Spinal cord (tissue), 10 donors: ENCODE measurements around the gene LYZL2. TPM values are rescaled to one million over a fixed set of nuclear protein-coding genes. Genes with fewer than 3 reads are reported as not detected.
"Not testable (repeated sequence)": the region's sequence is repeated elsewhere in the genome, so short reads cannot be mapped to it uniquely, and the experiment has no call there.

ENCODE experiments used
- DNase-seq, 6 donors: peaks; one replicate each; pipeline versions ENCODE4 v3.0.0 to v3.0.0-alpha.2; 2013 to 2015; ENCODE audit warnings: low spot score in 6 of 6, low read depth in 4 of 6
- H3K27ac ChIP-seq: one replicate; pipeline ENCODE4 v1.5.1; 2013; ENCODE audit warnings: low read depth, low read length, control low read depth
- H3K27me3 ChIP-seq: one replicate; pipeline ENCODE4 v1.6.1; 2013; ENCODE audit warnings: low read length; ENCODE audit not compliant: control insufficient read depth, insufficient read depth
- H3K36me3 ChIP-seq: one replicate; pipeline ENCODE4 v1.6.1; 2013; ENCODE audit warnings: low read length; ENCODE audit not compliant: control insufficient read depth, insufficient read depth
- H3K4me1 ChIP-seq: one replicate; pipeline ENCODE4 v1.6.1; 2013; ENCODE audit warnings: low read length; ENCODE audit not compliant: control insufficient read depth, insufficient read depth
- H3K4me3 ChIP-seq: one replicate; pipeline ENCODE4 v1.5.1; 2013; ENCODE audit warnings: low read depth, low read length, control low read depth
- H3K9me3 ChIP-seq: one replicate; pipeline ENCODE4 v1.6.1; 2013; ENCODE audit warnings: low read length; ENCODE audit not compliant: control insufficient read depth, insufficient read depth
- WGBS: methylation state at CpG from one replicate; pipeline ENCODE4 v1.1.5; 2013; ENCODE audit warnings: missing lambda C conversion rate; ENCODE audit not compliant: insufficient coverage; 5-methylcytosine and 5-hydroxymethylcytosine counted together
- polyA plus RNA-seq, 2 donors: library from polyadenylated mRNA; unstranded; fragments of 120-200 nt; gene quantifications; one replicate each; pipeline ENCODE4 v1.2.1, GENCODE V29; 2013; ENCODE audit not compliant: insufficient read length in 2 of 2
- total RNA-seq, 2 donors: library from RNA; depleted of rRNA in 1 of 2; stranded (reverse); fragments of 120-200 nt in 1 of 2; fragments of >200 nt in 1 of 2; gene quantifications; one replicate each; pipeline versions ENCODE4 v1.2.3 to v1.2.4, GENCODE V29; 2013 to 2014
- donor health status: healthy.

LYZL2 gene
- total and polyA plus RNA-seq, 4 donors, result not detected

DNA sequence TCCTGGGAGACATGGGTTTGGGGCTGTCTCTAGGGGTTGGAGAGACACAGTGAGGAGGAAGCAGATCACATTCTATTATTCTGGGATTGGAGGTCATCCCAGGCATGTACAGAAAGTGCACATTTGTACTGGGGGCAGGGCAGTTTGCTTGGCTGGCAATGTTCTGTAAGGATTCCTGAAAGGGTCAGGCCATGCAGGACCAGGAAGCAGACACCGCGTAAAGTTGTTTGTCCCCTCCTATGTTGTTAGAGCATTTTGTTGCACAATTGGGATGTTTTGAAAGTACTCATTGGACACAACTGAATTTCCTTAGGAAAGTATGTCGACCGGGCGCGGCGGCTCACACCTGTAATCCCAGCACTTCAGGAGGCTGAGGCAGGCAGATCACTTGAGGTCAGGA, 12.5 kb downstream of the LYZL2 start:
- WGBS, result 91% methylated on average over 7 of the region's 7 CpGs
- no peaks in the 10 kb centered on the region for H3K9me3 ChIP-seq
- DNase-seq, result no peak
- no peaks in the 10 kb centered on the region for H3K27me3 ChIP-seq
- H3K4me3 ChIP-seq, result no peak overlapping the region
- H3K27ac ChIP-seq, result no peak overlapping the region
- H3K36me3 ChIP-seq, result no peaks in the 10 kb centered on the region
- no peaks in the 10 kb centered on the region for H3K4me1 ChIP-seq

DNA sequence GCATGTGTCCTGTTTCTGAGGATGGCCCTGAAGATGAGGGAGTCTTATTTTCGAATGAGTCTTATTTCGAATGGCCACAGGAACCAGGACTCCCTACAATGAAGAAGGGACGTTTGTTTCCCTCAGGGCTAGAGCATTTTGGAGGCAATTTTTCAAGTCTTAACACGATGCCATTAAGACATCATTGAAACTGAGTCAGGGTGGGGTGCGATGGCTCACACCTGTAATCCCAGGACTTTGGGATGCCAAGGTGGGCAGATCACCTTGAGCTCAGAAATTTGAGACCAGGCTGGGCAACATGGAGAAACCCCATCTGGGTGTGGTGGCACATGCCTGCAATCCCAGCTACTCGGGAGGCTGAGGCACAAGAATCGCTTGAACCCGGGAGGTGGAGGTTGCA, 18.5 kb downstream of the LYZL2 start:
- H3K36me3 ChIP-seq, DNase-seq, H3K27me3 ChIP-seq, H3K4me3 ChIP-seq, H3K9me3 ChIP-seq, H3K4me1 ChIP-seq, H3K27ac ChIP-seq: not testable (repeated sequence)
- 91% methylated on average over 8 of the region's 8 CpGs for WGBS

DNA sequence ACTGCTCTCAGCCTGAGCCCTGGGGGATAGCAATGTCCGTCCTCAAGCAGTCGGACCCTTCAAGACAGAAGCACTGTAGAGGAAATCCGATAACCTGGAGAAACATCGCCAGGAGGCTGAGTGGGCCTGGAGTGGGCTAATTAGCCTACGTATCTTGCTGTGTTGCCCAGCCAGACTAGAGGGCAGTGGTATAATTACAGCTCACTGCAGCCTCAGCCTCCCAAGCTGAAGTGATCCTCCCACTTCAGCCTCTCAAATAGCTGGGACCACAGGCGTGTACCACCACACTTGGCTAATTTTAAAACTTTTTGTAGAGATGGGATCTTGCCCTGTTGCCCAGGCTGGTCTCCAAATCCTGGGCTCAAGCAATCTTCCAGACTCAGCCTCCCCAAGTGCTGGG, 21.7 kb downstream of the LYZL2 start:
- Histone ChIP-seq H3K4me3 (no peak overlapping the region), H3K9me3 (no peaks in the 10 kb centered on the region), H3K36me3 (no peaks in the 10 kb centered on the region), H3K27me3 (no peaks in the 10 kb centered on the region), H3K4me1 (peaks cover 4% of the 10 kb centered on the region), H3K27ac (no peak overlapping the region)
- no peak for DNase-seq
- 67% methylated on average over 3 of the region's 6 CpGs for WGBS

DNA sequence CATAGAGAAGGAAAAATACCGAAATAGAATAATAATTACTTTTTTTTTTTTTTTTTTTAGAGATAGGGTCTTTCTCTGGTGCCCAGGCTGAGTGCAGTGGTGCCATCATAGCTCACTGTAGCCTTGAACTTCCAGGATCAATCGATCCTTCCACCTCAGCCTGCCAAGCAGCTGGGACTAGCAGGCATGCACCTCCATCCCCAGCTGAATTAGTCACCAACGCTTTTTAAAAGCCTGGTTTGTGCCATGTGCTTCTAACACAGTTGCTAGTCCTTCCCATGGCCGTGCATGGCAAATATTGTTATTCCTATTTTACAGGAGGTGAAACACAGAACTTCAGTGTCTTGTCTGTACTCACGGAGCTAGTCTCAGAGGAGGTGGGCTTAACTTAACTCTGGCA, 23.2 kb downstream of the LYZL2 start:
- no peak for DNase-seq
- Histone ChIP-seq H3K4me1 (peaks cover 4% of the 10 kb centered on the region), H3K9me3 (no peaks in the 10 kb centered on the region), H3K27ac (no peak overlapping the region), H3K36me3 (no peaks in the 10 kb centered on the region), H3K4me3 (no peak overlapping the region), H3K27me3 (no peaks in the 10 kb centered on the region)
- WGBS, result 79% methylated on average over 2 of the region's 5 CpGs

DNA sequence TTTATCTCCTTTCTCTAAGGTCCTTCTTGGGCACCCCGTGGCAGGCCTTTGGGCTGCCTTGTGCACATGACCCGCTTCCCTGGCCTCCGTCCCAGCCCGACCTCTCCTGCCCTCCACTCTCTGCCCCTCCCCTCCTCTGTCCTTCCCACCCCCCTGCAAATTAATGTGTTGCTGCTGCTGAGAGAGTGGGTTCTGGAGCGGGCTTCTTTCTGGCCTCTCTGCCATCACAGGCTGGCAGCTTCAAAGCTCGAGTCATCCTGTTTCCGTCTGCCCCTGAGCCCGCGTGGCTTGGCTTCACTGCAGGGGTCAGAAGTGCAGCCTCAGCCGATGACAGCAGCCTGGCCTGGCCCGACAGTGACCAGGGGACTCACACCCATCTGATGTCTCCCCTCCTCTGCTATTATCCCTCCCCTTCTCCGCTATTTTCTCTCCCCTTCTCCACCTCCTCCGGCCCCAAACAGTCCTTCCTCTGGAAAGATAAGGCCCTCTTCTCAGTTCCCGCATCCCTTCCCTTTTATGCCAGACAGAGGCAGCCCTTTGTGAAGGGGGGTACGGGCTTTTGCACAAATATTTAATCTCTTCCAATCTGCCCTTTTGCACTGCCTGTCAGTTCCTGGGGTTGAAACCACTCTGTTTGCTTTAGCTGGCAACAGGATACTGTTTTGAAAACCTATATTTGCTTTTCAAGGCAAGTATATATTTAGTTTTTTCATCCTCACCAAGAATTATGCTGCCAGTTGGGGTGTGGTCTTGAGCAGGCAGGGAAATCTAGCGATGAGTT, 24.0 kb downstream of the LYZL2 start:
- not testable (repeated sequence) for H3K36me3 ChIP-seq, H3K27ac ChIP-seq, H3K27me3 ChIP-seq, H3K9me3 ChIP-seq, H3K4me1 ChIP-seq, H3K4me3 ChIP-seq
- DNase-seq, result peak in 1 of 6 donors; percentile 21
- WGBS, result 16% methylated on average over 8 of the region's 16 CpGs

DNA sequence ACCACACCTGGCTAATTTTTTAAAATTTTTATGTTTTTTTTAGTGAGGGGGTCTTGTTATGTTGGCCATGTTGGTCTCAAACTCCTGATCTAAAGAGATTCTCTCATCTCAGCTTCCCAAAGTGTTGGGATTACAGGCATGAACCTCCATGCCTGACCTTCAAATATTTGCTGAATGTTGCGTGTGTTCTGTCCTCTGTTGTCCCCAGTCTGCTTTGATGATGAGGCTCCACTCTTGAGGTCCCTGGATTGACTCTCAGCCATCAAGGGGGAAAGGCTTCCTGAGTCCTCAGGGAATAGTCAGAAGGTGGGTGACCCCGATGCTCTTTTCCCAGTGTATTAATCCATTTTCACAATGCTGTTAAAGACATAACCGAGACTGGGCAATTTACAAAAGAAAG, 26.0 kb downstream of the LYZL2 start:
- WGBS, result 90% methylated on average over 2 of the region's 3 CpGs
- Histone ChIP-seq H3K27ac (no peak overlapping the region), H3K27me3 (no peaks in the 10 kb centered on the region), H3K9me3 (no peaks in the 10 kb centered on the region), H3K4me1 (peaks cover 4% of the 10 kb centered on the region), H3K4me3 (no peak overlapping the region), H3K36me3 (no peaks in the 10 kb centered on the region)
- no peak for DNase-seq

DNA sequence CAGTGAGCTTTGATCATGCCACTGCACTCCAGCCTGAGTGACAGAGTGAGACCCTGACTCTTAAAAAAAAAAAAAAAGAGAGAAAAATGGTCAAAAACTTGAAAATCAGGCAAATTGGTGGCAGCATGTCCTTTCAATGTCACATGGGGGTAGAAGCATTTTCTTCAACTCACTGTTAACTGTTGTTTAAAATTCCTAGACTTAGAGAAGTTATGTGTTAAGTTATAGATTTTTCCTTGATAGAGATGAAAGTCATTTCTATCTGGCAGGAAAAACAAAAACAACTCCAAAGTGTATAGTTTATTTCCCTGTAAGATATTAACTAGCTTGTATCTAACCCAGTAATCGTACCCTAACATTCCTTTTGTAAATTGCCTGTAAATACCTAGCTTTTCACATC, 26.8 kb downstream of the LYZL2 start:
- WGBS, result no CpG with 5 or more reads among the region's 1 CpG
- Histone ChIP-seq H3K36me3 (no peaks in the 10 kb centered on the region), H3K27me3 (no peaks in the 10 kb centered on the region), H3K4me3 (no peak overlapping the region), H3K9me3 (no peaks in the 10 kb centered on the region), H3K4me1 (peaks cover 4% of the 10 kb centered on the region), H3K27ac (no peak overlapping the region)
- DNase-seq, result no peak

DNA sequence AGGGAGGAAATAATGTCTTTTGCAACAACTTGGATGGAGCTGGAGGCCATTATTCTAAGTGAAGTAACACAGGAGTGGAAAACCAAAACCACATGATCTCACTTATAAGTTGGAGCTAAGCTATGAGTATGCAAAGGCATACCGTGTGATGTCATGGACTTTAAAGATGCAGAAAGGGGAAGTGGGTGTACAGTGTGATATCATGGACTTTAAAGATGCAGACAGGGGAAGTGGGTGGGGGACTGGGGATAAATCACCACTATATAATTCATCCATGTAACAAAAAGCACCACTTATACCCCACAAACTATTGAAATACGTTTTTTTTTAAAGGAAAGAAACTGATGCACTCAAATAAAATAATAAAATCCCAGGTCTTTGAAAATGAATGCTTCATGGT, 29.5 kb downstream of the LYZL2 start:
- Histone ChIP-seq H3K9me3 (no peaks in the 10 kb centered on the region), H3K4me1 (peaks cover 18% of the 10 kb centered on the region), H3K27me3 (no peaks in the 10 kb centered on the region), H3K27ac (no peak overlapping the region), H3K4me3 (no peak overlapping the region), H3K36me3 (no peaks in the 10 kb centered on the region)
- no CpG with 5 or more reads among the region's 2 CpGs for WGBS
- no peak for DNase-seq

DNA sequence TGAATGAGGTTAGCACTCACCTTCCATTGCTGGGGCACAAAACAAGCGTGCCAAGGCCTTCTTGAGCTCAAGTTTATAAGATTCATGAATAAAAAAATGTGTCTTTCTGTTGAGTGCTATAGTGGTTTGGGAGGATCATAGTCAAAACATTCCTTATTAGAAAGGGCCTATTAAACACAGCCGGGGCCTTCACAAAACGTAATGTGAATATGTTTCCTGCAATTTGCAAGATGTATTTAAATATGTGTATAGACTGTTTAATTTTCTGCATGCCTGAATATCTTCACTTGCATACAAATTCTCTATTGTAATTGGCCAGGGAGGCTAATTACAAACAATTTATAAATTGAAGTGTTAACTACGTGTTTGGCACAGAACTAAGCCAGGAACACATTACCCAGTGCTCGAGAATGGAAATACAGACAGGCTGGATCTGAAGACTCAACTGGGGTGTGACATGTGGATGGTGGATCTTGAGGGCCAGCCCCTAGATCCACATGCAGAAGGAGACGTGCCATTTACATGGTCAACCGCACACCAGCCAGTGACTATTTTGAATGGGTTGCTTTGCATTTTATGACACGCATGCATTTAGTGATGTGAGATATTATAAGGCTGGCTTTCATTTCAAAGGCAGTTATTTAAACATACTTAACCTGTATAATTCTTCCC, 31.3 kb downstream of the LYZL2 start:
- Histone ChIP-seq H3K27me3 (no peaks in the 10 kb centered on the region), H3K36me3 (no peaks in the 10 kb centered on the region), H3K4me3 (no peak overlapping the region), H3K27ac (no peak overlapping the region), H3K9me3 (no peaks in the 10 kb centered on the region), H3K4me1 (peaks cover 22% of the 10 kb centered on the region)
- WGBS, result 64% methylated on average over 4 of the region's 8 CpGs
- peak in 2 of 6 donors; percentile 40 to 75 for DNase-seq

DNA sequence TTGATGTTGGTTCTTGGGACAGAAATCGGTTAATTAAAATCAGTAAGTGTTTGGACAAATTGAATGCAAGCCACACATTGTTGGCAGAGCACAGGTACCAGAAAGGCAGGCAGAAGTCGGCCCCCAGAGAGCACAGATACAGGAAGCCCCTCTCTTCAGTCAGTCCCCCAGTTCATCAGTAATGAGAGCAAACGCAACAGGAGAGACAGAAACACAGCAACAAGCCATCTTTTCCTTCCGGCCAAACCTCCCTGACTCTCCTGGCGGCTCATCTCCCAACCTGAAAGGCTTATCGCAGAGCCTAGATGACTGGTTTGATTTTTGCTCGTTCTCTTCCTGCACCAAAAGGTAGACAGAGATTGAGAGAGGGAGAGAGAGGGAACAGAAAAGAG, 32.1 kb downstream of the LYZL2 start:
- H3K27ac ChIP-seq, H3K4me3 ChIP-seq, H3K27me3 ChIP-seq, H3K36me3 ChIP-seq, H3K9me3 ChIP-seq, DNase-seq: not testable (repeated sequence)
- peaks cover 22% of the 10 kb centered on the region for H3K4me1 ChIP-seq
- 20% methylated on average over 1 of the region's 7 CpGs for WGBS
